ENCODE data around the gene PRR32. TPM values are rescaled to one million over a fixed set of nuclear protein-coding genes. Genes with fewer than 3 reads are reported as not detected.
"Not testable (repeated sequence)": the region's sequence is repeated elsewhere in the genome, so short reads cannot be mapped to it uniquely, and the experiment has no call there.

The PRR32 gene, protein sequence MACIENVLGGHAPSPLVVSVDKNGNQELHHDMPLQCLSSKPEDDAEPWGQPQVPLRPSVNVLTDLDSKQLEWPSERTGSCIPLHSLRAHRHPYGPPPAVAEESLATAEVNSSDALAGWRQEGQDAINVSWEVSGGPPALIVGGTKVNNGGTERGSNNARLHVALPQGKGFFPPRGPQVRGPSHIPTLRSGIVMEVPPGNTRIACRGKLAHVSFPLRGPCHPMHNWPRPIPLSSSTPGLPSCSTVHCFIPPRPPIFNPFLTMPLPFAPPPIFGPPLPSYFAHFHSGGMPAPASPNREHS
- total RNA-seq, result not detected in 2 replicates

DNA sequence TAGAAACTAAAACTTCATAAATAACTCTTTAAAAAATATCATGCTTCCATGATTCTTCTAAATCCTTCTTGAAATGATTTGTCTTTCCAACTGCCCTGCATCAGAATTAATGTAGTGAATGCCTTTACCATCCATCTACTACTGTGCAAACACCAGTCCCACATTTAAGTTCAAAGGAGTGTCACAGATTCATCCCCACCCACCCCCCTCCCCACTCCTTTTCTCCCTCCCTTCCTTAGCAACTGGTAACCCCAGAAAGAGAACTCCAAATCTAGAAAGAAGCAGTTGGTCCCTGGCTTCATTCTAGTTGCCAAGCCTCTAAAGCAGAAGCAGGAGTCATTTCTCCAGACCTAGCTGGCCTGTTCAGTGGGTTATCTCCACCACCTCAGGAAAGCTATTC, at the start of gene PRR32:
Gene PRR32, plus strand, starts transcription at position 301 of the 400 bp plus-strand sequence. CDS start 115 bp downstream, outside the sequence.
- Mint-ChIP-seq H3K4me3 (ENCODE audit: low read depth) (no peak within 1 kb of the TSS), H3K9me3 (no peaks in the 10 kb centered on the region), H3K4me1 (ENCODE audit: low read depth) (no peaks in the 10 kb centered on the region), H3K36me3 (ENCODE audit: low read depth) (no peaks in the 10 kb centered on the region), H3K27ac (no peak within 1 kb of the TSS), H3K27me3 (ENCODE audit: low read depth) (no peaks in the 10 kb centered on the region)
- intact Hi-C loops (cut with micrococcal nuclease), result no loop called here
- no peak for DNase-seq (ENCODE audit: low spot score)

DNA sequence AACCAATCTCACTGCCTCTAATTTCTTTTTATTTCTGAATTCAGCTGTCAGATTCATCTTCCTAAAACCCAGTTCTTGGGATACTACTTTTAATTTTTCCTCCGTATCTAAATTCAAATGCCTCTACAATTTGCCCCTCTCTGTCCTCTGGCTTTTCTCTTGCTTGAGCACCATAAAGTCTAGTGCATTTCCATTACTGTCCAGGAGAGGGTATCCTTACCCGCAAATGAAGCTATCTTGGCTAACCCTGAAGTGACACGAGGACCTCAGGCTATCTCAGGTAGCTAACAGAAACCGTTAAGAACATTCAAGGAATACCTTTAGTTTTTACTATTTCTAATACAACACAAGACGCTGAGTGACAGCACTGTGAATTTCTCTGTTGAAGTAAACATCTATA, 49.4 kb upstream of the PRR32 start:
- Mint-ChIP-seq H3K36me3 (ENCODE audit: low read depth) (no peaks in the 10 kb centered on the region), H3K4me1 (ENCODE audit: low read depth) (no peaks in the 10 kb centered on the region), H3K9me3 (no peaks in the 10 kb centered on the region), H3K27me3 (ENCODE audit: low read depth) (no peaks in the 10 kb centered on the region), H3K27ac (no peak overlapping the region), H3K4me3 (ENCODE audit: low read depth) (no peak overlapping the region)
- intact Hi-C loops (cut with micrococcal nuclease), result no loop called here
- no peak for DNase-seq (ENCODE audit: low spot score)

- Mint-ChIP-seq H3K36me3 (ENCODE audit: low read depth) (no peaks in the 10 kb centered on the region), H3K27me3 (ENCODE audit: low read depth) (no peaks in the 10 kb centered on the region), H3K4me1 (ENCODE audit: low read depth) (no peaks in the 10 kb centered on the region), H3K27ac (no peak overlapping the region), H3K4me3 (ENCODE audit: low read depth) (no peak overlapping the region), H3K9me3 (no peaks in the 10 kb centered on the region)
- no peak for DNase-seq (ENCODE audit: low spot score)
- intact Hi-C loops (cut with micrococcal nuclease), result no loop called here
These were observed 34.0 kb upstream of the PRR32 start for GRCh38 chrX:126785539-126785938.

DNA sequence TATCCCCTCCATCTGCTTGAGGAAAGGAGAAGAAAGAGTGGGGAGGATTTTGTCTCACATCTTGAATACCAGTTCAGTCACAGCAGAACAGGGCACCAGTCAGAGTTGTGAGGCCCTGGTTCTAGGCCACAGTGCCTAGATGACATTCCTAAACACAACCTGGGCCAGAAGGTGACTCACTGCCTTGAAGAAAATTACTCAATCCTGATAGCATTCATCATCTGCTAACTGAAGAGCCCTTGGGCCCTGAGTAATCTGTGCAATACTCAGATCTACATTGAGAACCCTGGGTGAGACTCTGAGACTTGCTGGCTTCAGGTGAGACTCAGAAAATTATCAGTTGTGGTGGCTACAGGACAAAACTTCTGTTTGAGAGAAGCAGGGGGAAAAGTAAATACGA, 20.5 kb upstream of the PRR32 start:
- H3K4me1 Mint-ChIP-seq (ENCODE audit: low read depth), result no peaks in the 10 kb centered on the region
- H3K4me3 Mint-ChIP-seq (ENCODE audit: low read depth), result no peak overlapping the region
- intact Hi-C loops (cut with micrococcal nuclease), result no loop called here
- no peaks in the 10 kb centered on the region for H3K36me3 Mint-ChIP-seq (ENCODE audit: low read depth)
- H3K27me3 Mint-ChIP-seq (ENCODE audit: low read depth), result no peaks in the 10 kb centered on the region
- no peak overlapping the region for H3K27ac Mint-ChIP-seq
- DNase-seq (ENCODE audit: low spot score), result no peak
- H3K9me3 Mint-ChIP-seq, result peaks cover 4% of the 10 kb centered on the region

DNA sequence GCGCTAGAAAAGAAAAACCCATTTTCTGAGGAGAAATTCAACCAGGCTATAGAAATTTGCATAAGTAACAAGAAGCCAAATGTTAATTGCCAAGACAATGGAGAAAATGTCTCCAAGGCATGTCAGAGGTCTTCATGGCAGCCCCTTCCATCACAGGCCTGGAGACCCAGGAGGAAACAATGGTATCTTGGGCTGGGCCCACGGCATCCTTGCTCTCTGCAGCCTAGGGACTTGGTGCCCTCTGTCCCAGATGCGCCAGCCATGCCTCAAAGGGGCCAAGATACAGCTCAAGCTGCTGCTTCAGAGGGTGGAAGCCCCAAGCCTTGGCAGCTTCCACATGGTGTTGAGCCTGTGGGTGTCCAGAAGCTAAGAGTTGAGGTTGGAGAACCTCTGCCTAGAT, 12.7 kb upstream of the PRR32 start:
- DNase-seq (ENCODE audit: low spot score); H3K27me3 Mint-ChIP-seq (ENCODE audit: low read depth); H3K4me3 Mint-ChIP-seq (ENCODE audit: low read depth); H3K27ac Mint-ChIP-seq; intact Hi-C loops (cut with micrococcal nuclease); H3K9me3 Mint-ChIP-seq; H3K36me3 Mint-ChIP-seq (ENCODE audit: low read depth); H3K4me1 Mint-ChIP-seq (ENCODE audit: low read depth): not testable (repeated sequence)

- DNase-seq (ENCODE audit: low spot score), result no peak
- H3K4me1 Mint-ChIP-seq (ENCODE audit: low read depth), result no peaks in the 10 kb centered on the region
- no peaks in the 10 kb centered on the region for H3K27me3 Mint-ChIP-seq (ENCODE audit: low read depth)
- H3K36me3 Mint-ChIP-seq (ENCODE audit: low read depth), result no peaks in the 10 kb centered on the region
- H3K9me3 Mint-ChIP-seq, result peaks cover 3% of the 10 kb centered on the region
- intact Hi-C loops (cut with micrococcal nuclease), result no loop called here
- H3K27ac Mint-ChIP-seq, result no peak overlapping the region
- no peak overlapping the region for H3K4me3 Mint-ChIP-seq (ENCODE audit: low read depth)
These were observed 3.7 kb upstream of the PRR32 start for GRCh38 chrX:126815806-126816205.

DNA sequence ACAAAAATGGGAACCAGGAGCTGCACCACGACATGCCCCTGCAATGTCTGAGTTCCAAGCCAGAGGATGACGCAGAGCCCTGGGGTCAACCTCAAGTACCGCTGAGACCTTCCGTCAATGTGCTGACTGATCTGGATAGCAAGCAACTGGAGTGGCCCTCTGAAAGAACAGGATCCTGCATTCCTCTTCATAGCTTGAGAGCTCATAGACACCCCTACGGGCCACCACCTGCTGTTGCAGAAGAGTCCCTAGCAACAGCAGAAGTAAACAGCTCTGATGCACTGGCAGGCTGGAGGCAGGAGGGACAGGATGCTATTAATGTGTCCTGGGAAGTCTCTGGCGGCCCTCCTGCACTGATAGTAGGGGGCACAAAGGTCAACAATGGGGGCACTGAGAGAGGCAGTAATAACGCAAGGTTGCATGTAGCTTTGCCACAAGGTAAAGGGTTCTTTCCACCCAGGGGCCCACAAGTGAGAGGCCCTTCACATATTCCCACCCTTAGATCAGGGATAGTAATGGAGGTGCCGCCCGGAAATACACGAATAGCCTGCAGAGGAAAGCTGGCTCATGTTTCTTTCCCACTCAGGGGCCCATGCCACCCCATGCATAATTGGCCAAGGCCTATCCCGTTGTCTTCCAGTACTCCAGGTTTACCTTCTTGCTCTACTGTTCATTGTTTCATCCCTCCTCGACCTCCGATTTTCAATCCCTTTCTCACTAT, 1.3 kb downstream of the PRR32 start:
- no peak for DNase-seq (ENCODE audit: low spot score)
- Mint-ChIP-seq H3K27me3 (ENCODE audit: low read depth) (no peaks in the 10 kb centered on the region), H3K36me3 (ENCODE audit: low read depth) (no peaks in the 10 kb centered on the region), H3K9me3 (no peaks in the 10 kb centered on the region), H3K4me3 (ENCODE audit: low read depth) (no peak overlapping the region), H3K27ac (no peak overlapping the region), H3K4me1 (ENCODE audit: low read depth) (no peaks in the 10 kb centered on the region)
- intact Hi-C loops (cut with micrococcal nuclease), result no loop called here

DNA sequence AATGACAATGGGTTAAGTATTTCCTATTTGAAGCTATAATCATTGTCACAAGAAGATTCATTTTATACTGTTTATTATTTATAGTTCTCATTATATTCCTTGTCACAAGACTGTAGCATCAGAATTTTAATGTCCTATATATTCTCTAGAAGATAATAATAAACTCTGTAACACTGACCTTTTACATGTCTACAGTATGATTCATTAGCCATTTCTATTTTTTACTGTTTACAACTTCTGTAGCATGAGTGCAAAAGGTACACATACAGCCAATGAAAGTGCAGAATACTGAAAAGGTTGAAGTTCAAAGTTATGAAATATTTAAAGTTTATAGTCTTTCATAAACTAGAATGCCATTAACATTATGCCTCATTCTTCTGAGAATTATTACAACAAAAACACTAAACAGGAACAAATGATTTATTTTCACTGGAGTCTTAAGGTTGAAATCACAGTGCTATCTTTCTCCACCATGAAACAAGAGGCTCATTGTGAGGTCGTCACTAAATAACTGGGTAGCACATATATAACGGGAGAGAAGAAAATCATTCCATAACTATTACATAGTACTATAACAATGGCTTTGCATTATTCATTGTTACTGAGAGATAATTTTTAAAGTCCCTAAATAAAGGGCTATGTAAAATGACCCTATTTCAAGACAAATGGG, 4.9 kb downstream of the PRR32 start:
- Mint-ChIP-seq H3K27me3 (ENCODE audit: low read depth) (no peaks in the 10 kb centered on the region), H3K4me3 (ENCODE audit: low read depth) (no peak overlapping the region), H3K27ac (no peak overlapping the region), H3K36me3 (ENCODE audit: low read depth) (no peaks in the 10 kb centered on the region), H3K4me1 (ENCODE audit: low read depth) (no peaks in the 10 kb centered on the region), H3K9me3 (no peaks in the 10 kb centered on the region)
- intact Hi-C loops (cut with micrococcal nuclease), result no loop called here
- DNase-seq (ENCODE audit: low spot score), result no peak

- Mint-ChIP-seq H3K27ac (no peak overlapping the region), H3K9me3 (no peaks in the 10 kb centered on the region), H3K27me3 (ENCODE audit: low read depth) (no peaks in the 10 kb centered on the region), H3K4me3 (ENCODE audit: low read depth) (no peak overlapping the region), H3K36me3 (ENCODE audit: low read depth) (no peaks in the 10 kb centered on the region), H3K4me1 (ENCODE audit: low read depth) (no peaks in the 10 kb centered on the region)
- DNase-seq (ENCODE audit: low spot score), result no peak
- intact Hi-C loops (cut with micrococcal nuclease), result no loop called here
These were observed 6.2 kb downstream of the PRR32 start for GRCh38 chrX:126825566-126826193.

DNA sequence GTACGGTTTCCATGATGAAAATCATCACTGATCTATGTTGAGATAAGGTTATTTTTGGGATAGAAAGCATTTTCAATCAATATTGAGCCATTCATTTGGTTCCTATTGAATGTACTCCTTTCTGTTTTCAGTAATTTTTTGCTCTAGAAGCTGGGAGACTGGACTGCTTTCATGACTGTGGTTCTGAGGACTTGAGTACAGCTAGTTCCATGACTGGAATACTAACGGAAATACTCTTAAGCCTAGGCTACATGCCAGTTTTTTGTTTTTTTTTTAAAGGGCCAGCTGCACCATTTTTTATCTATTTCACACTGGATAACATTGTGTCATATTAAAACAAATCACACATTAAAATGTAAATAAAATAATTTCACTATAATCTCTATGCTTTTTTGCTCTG, 16.7 kb downstream of the PRR32 start:
- H3K4me3 Mint-ChIP-seq (ENCODE audit: low read depth), result no peak overlapping the region
- H3K36me3 Mint-ChIP-seq (ENCODE audit: low read depth), result no peaks in the 10 kb centered on the region
- intact Hi-C loops (cut with micrococcal nuclease), result no loop called here
- H3K27me3 Mint-ChIP-seq (ENCODE audit: low read depth), result no peaks in the 10 kb centered on the region
- no peak for DNase-seq (ENCODE audit: low spot score)
- H3K9me3 Mint-ChIP-seq, result no peaks in the 10 kb centered on the region
- no peaks in the 10 kb centered on the region for H3K4me1 Mint-ChIP-seq (ENCODE audit: low read depth)
- H3K27ac Mint-ChIP-seq, result no peak overlapping the region

DNA sequence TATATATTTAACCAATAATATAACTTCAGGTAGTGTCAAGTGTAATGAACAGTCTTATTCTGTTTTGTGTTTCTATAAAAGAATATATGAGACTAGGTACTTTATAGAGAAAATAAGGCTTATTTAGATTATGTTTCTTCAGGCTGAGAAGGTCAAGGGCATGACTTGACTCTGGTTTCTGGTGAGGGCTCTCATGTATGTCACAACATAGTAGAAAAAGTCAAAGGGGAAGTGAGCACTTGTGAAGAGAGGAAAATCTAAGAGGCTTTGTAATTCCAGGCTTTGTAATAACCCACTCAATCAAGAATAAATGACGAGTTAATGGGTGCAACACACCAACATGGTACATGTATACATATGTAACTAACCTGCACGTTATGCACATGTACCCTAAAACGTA, 27.6 kb downstream of the PRR32 start:
- Mint-ChIP-seq H3K36me3 (ENCODE audit: low read depth) (no peaks in the 10 kb centered on the region), H3K27me3 (ENCODE audit: low read depth) (no peaks in the 10 kb centered on the region), H3K4me1 (ENCODE audit: low read depth) (no peaks in the 10 kb centered on the region), H3K27ac (no peak overlapping the region), H3K9me3 (no peaks in the 10 kb centered on the region), H3K4me3 (ENCODE audit: low read depth) (no peak overlapping the region)
- intact Hi-C loops (cut with micrococcal nuclease), result no loop called here
- no peak for DNase-seq (ENCODE audit: low spot score)

- H3K27me3 Mint-ChIP-seq (ENCODE audit: low read depth), result no peaks in the 10 kb centered on the region
- no peak for DNase-seq (ENCODE audit: low spot score)
- H3K27ac Mint-ChIP-seq, result no peak overlapping the region
- H3K9me3 Mint-ChIP-seq, result peaks cover 4% of the 10 kb centered on the region
- H3K4me3 Mint-ChIP-seq (ENCODE audit: low read depth), result no peak overlapping the region
- H3K36me3 Mint-ChIP-seq (ENCODE audit: low read depth), result no peaks in the 10 kb centered on the region
- intact Hi-C loops (cut with micrococcal nuclease), result no loop called here
- H3K4me1 Mint-ChIP-seq (ENCODE audit: low read depth), result no peaks in the 10 kb centered on the region
These were observed 36.5 kb downstream of the PRR32 start for GRCh38 chrX:126855839-126856524.
